ENCODE data around the gene KRTAP5-6. TPM values are rescaled to one million over a fixed set of nuclear protein-coding genes. Genes with fewer than 3 reads are reported as not detected.
A peak's percentile ranks its signal among the peaks of the same experiment; 100 is the strongest.

Gene KRTAP5-6
- total RNA-seq (2014; rRNA removed; shearing (Covaris generic)), result not detected in 2 replicates

GRCh38 chr11:1696608-1697570, at the start of gene KRTAP5-6:
TSS of gene KRTAP5-6 (plus strand) at chr11:1697195. CDS start at chr11:1697246, 51 bp downstream.
- no peak for DNase-seq (ENCODE audit: low read depth)

- DNase-seq (ENCODE audit: low read depth), result no peak
Observed at GRCh38 chr11:1647901-1648652, 48.9 kb upstream of the KRTAP5-6 start.

DNA sequence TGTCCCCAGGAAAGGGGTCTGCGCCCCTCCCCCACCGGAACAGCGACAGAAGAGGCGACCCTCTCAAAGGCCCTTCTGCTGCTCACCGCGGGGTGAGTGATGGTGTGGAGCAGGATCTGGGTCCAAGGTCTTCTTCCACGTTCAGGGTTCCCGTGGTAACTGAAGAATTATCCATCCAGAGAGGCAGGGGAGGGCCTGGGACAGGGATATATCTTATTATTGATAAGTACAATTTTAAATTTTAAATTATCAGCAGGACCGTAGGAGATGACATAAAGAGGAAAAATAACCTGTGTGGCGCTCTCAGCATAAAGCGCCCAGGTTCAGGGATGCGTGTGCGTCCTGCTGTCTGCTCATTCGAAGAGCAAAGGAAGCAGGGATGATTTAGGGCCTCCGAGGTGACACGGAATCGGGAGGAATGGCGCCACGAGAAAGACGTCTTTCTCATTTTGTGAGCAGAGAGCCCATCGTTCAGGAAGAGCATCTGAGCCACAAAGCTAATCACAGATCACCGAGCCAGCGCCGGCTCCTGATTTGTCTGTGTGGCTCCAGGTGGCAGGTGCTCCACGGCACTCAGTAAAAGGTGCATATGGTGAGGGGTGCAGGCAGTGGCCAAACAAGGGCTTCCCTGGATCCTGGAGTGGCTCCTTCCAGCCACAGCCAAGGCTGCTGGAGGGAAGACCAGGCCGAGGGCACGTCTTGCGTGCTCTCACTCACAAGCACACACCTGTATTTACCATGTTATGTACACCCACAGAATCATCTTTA, 48.2 kb upstream of the KRTAP5-6 start:
- DNase-seq (ENCODE audit: low read depth), result no peak

- no peak for DNase-seq (ENCODE audit: low read depth)
Observed at GRCh38 chr11:1650034-1650917, 46.7 kb upstream of the KRTAP5-6 start.

GRCh38 chr11:1650918-1651262, 46.1 kb upstream of the KRTAP5-6 start:
- no peak for DNase-seq (ENCODE audit: low read depth)

DNA sequence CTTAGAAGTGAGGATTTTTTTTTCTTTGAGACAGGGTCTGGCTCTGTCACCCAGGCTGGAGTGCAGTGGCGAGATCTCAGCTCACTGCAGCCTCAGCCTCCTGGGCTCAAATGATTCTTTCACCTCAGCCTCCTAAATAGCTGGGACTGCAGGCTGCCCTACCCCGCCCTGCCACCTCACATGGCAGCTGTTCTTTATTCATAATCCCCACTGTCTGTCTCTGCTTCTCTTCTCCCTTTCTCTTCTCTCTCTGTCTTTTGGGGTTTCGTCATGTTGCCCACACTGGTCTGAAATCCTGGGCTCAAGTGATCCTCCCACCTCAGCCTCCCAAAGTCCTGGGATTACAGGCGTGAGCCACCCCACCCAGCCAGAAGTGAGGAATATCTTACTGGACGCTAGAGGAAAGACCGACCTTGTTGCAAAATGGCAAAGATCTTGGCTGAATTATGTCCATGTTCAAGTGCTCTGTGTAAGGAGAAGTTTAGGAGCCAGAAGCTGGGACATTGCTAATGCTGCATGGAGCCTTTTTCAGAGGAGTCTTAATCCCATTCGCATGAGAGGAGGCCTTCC, 45.5 kb upstream of the KRTAP5-6 start:
- no peak for DNase-seq (ENCODE audit: low read depth)

- DNase-seq (ENCODE audit: low read depth), result no peak
Observed at GRCh38 chr11:1652026-1652425, 45.0 kb upstream of the KRTAP5-6 start.

DNA sequence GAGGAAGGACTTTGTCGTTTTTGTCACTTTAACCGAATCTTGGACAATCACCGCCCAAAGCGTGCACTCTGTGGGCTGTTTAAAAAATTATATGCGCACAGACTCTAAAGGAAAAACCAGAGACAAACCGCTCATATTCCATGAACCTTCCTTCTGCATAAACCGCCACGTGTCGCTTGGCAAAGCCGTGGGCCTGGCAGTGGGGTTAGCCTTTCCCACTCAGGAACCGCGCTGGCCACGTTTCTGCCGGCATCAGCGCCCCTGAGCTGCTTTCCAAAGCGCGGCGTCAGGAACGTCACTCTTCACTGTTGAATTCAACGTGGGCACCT, 44.6 kb upstream of the KRTAP5-6 start:
- DNase-seq (ENCODE audit: low read depth), result no peak

DNA sequence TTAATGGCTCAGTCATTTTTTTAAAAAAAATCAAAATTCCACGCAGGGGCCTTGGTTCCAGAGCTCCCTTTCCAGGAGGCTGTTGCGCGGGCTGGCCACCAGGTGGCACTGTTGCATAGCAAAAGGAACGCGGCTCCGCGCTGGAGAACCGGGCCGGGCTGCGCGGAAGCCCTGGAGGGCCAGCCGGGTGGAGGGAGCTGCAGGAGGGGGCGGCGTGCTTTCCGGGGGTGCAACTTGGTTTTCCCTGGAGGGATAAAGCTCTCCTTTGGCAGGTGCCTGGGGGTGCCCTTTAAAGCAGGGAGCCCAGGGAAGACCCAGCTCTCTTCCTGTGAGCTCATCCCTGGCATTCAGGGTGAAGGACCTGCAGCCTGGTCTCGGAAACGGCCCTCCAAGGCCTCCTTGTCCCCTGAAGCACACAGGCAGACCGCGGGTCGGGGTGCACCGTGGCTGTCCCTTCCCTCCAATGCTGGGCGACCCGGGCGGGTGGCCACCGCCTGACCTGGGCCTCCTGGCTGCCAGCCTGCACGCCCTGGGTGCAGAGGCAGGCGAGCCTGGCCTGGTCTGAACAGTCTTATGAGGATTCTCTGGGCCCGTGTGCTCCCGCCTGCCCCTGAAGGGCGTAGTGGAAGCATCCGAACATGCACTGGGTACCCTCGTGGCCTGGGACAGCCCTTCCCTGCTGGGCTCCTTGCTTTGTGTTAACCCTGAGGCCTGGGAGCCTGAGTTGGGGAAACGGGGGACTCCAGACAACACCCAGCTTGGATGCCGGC, 44.0 kb upstream of the KRTAP5-6 start:
- DNase-seq (ENCODE audit: low read depth), result peak; percentile 40

GRCh38 chr11:1653541-1654387, 43.2 kb upstream of the KRTAP5-6 start:
- no peak for DNase-seq (ENCODE audit: low read depth)

- DNase-seq (ENCODE audit: low read depth), result no peak
Observed at GRCh38 chr11:1654388-1655167, 42.4 kb upstream of the KRTAP5-6 start.

- DNase-seq (ENCODE audit: low read depth), result no peak
Observed at GRCh38 chr11:1655168-1656060, 41.6 kb upstream of the KRTAP5-6 start.

GRCh38 chr11:1656061-1656441, 40.9 kb upstream of the KRTAP5-6 start:
- DNase-seq (ENCODE audit: low read depth), result no peak

DNA sequence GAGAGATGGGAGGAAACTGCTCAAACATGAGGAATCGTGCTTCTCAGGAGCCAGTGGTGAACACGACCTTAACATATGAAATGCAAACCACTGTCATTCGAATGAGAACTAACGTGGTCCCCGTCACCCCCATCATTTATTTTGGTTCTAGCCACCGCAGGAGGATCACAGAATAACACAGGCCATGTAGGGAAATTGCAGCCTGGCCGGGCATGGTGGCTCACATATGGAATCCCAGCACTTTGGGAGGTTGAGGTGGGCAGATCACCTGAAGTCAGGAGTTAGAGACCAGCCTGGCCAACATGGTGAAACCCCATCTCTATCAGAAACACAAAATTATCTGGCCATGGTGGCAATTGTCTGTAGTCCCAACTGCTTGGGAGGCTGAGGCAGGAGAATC, 40.3 kb upstream of the KRTAP5-6 start:
- DNase-seq (ENCODE audit: low read depth), result no peak

DNA sequence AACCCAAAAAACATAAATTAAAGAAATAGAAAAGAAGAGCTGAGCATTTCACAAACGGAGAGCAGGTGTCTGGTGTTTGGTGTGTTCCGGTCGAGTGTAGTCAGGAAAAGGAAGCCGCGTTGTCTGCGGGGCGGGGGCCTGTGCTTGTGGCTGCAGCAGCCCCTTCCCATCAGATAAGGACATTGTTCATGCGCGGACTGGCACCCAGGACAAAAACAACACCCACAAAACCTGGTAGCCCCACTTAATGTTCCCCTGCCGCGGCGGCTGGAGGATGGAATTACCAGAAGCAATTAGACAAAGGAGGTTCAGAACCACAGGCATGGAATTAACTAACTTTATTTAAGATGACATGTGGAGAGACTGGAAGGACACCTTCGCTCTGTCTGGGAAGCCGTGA, 37.5 kb upstream of the KRTAP5-6 start:
- DNase-seq (ENCODE audit: low read depth), result no peak

GRCh38 chr11:1660111-1660867, 36.7 kb upstream of the KRTAP5-6 start:
- DNase-seq (ENCODE audit: low read depth), result no peak
